Natural killer cell treated with Interleukin-12 subunit alpha and Interleukin-12 subunit beta and Interleukin-15 and Interleukin-18, amount 100 ng/mL, for 72 hours (primary cell): ENCODE results near the gene TRAFD1. TPM values are rescaled to one million over a fixed set of nuclear protein-coding genes. Genes with fewer than 3 reads are reported as not detected.

ENCODE experiments used
- ATAC-seq, 2 donors: fragments of 150-1000 bp; cut with Tn5 transposase in 1 of 2; sonication (Bioruptor Pico), chemical (Tn5 transposase) in 1 of 2; 2 replicates each; pipeline ENCODE4 v1.10.0; 2021
- DNase-seq: peaks from one replicate; pipeline ENCODE4 v3.0.0; 2022; ENCODE audit warnings: low spot score
- H3K27ac Mint-ChIP-seq, 2 donors: 1 replicate in 1 of 2; 2 replicates in 1 of 2; pipeline ENCODE4 v1.8.0; 2022; ENCODE audit warnings: mixed read lengths in 2 of 2, mild to moderate bottlenecking in 1 of 2, moderate library complexity in 1 of 2
- H3K27me3 Mint-ChIP-seq, 2 donors: 1 replicate in 1 of 2; 2 replicates in 1 of 2; pipeline ENCODE4 v1.8.0; 2022; ENCODE audit warnings: mixed read lengths in 2 of 2
- H3K36me3 Mint-ChIP-seq: one replicate; pipeline ENCODE4 v1.8.0; 2022; ENCODE audit warnings: mixed read lengths
- H3K4me1 Mint-ChIP-seq, 2 donors: 1 replicate in 1 of 2; 2 replicates in 1 of 2; pipeline ENCODE4 v1.8.0; 2022; ENCODE audit warnings: low read depth in 2 of 2, mixed read lengths in 2 of 2, mild to moderate bottlenecking in 1 of 2
- H3K4me3 Mint-ChIP-seq: one replicate; pipeline ENCODE4 v1.8.0; 2022; ENCODE audit warnings: mixed read lengths
- H3K9me3 Mint-ChIP-seq: 2 replicates; pipeline ENCODE4 v1.8.0; 2022; ENCODE audit warnings: mixed read lengths
- total RNA-seq, 2 donors: library from RNA; stranded (reverse); gene quantifications; one replicate each; pipeline ENCODE4 v1.2.3, GENCODE V29; 2022

TRAFD1 gene
- total RNA-seq, 2 donors from 2014 or later: 50.9 to 81.4 TPM

DNA sequence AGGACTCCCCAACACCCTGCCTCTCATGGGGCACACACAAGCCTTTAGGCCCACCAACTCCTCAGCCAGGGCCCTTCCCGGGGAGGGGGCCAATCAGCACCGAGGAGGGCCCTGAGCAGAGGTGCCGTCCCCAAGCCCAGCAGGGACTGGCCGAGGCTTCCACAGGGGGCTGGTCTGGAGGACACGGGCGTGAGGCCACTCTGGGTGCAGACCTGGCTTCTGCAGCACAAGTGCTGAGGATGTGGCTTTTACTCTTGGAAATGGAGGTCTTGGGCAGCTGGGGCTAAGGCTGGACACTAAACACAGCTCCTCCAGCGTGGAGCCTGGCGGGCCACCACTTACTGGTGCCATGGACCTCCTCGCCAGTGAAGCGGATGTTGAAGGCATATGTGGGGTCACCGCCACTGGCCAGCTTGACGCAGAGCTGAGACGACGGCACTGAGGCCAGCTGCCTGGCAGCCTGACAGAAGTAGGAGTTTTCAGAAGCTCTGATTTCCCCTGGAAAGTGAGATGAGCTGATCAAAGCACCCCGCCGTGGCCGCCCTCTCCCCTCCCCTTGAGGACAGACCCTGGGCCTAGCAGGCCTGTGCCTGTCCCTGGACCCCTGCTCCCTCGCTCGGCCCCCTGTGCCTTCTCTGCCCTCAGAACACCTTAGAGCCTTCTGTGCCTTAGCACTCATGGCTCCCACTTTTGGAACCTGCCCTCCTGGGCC, 44.0 kb downstream of the TRAFD1 start:
- Mint-ChIP-seq H3K27ac (no peak overlapping the region), H3K27me3 (no peaks in the 10 kb centered on the region), H3K9me3 (no peaks in the 10 kb centered on the region), H3K4me3 (no peak overlapping the region), H3K36me3 (no peaks in the 10 kb centered on the region), H3K4me1 (no peaks in the 10 kb centered on the region)
- DNase-seq (no peak), ATAC-seq (no peak)

DNA sequence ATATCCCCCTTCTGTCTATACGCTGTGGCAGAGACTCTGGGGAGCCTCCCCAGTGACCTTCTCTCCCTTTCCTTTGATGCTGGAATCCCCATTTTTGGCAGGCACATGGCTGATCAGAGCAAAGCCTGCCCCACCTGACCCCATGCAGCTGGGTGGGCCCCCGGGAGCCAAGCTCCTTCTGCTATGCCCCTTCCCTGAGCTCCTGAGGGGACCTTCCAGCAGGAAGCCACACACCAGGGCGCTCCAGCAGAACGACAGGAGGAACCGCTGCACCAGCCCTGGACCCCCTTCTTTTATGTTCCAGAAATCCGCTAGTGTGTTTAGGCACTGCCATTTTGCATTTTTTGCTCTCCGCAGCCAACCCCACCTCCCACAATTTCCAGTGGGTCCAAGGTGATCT, 44.6 kb downstream of the TRAFD1 start:
- H3K27ac Mint-ChIP-seq: peak overlapping the region in 1 of 2 donors; percentile 54
- H3K27me3 Mint-ChIP-seq: no peaks in the 10 kb centered on the region
- no peaks in the 10 kb centered on the region for H3K9me3 Mint-ChIP-seq
- no peaks in the 10 kb centered on the region for H3K4me1 Mint-ChIP-seq
- no peak for ATAC-seq
- H3K4me3 Mint-ChIP-seq: no peak overlapping the region
- no peak for DNase-seq
- no peaks in the 10 kb centered on the region for H3K36me3 Mint-ChIP-seq

DNA sequence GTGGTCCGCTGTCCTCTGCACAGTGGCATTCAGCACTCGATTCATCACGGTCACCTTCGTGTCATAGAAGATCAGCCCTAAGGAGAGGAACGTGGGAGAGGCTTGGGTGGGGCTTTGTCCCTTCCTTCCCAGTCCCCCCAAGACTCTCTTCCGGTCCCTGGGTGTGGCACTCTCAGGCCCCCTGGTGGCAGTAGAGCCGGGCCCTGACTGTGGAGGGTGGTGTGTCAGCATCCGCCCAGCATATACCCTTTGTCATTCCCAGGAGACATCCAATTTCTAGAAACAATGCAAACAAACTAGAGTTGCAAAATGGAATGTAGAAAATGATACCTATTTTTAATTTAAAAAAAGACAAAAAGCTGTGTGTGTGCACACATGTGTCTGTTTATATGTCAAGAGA, 45.0 kb downstream of the TRAFD1 start:
- Mint-ChIP-seq H3K36me3 (no peaks in the 10 kb centered on the region), H3K4me3 (no peak overlapping the region), H3K9me3 (no peaks in the 10 kb centered on the region), H3K27me3 (no peaks in the 10 kb centered on the region), H3K4me1 (no peaks in the 10 kb centered on the region), H3K27ac (peak overlapping the region in 1 of 2 donors; percentile 54)
- peak in 1 of 2 donors; percentile 33 for ATAC-seq
- DNase-seq: no peak

DNA sequence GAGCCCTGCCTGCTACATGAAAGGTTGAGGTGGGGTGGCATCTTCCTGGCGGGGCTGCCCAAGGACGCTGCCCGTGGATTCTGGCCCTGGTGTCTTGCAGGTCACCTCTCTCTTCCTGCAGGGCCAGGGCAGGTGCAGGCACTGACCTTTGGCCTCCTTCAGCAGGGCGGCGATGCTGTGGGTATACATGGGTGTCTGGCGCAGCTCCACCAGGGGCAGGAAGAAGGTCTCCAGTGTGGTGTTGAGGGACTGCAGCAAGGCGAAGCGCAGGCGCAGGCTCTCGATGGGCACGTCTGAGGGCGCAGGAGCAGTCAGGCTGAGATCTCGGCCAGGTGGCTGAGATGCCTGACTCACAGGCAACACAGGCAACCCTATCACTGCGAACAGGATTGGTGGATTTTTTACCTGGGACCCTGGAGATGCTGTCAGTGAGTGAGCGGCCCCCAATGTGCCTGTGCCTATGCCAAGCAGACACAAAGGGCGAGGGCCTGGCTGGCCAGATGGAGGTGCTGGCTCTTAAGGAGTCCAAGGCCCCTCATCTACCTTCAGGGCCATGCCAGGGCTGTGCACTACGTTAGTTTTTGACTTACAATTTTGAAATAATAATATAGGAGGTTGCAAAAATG, 45.7 kb downstream of the TRAFD1 start:
- no peaks in the 10 kb centered on the region for H3K9me3 Mint-ChIP-seq
- H3K4me1 Mint-ChIP-seq: no peaks in the 10 kb centered on the region
- no peaks in the 10 kb centered on the region for H3K27me3 Mint-ChIP-seq
- no peak for ATAC-seq
- H3K4me3 Mint-ChIP-seq: no peak overlapping the region
- no peaks in the 10 kb centered on the region for H3K36me3 Mint-ChIP-seq
- no peak overlapping the region for H3K27ac Mint-ChIP-seq
- DNase-seq: no peak

DNA sequence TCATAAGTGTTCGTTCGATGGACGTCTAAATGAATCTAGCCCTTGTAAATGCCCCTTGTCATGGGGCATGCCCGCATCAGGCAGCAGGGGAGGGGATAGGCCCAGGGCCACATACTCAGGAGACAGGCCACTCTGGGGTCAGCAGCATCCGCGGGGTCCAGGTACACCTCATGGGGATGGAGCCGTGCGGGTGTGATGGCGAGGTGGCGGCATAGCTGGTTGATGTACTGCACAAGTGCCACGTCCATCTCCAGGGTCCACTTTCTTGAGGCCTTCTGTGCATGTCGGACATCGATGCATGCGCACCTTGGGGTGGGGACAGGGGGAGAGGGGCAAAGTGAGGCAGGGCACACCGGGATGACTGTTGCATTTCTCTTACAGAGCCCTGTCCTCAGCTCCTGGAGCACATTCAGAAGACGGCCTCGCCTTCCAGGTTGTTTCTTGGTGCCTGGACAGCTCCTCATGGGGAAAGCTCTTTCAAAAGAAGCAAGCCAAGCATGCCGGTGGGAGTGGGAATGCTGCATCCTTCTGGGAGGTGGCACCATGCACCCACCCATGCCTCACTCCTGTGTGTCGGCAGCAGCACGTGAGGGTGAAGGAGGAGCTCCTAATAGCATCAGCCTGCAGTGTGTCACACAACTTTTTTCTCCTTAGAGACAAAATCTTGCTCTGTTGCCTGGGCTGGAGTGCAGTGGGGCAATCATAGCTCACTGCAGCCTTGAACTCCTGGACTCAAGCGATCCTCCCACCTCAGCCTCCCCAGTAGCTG, 47.4 kb downstream of the TRAFD1 start:
- Mint-ChIP-seq H3K36me3 (no peaks in the 10 kb centered on the region), H3K27ac (no peak overlapping the region), H3K4me3 (no peak overlapping the region), H3K27me3 (no peaks in the 10 kb centered on the region), H3K4me1 (no peaks in the 10 kb centered on the region), H3K9me3 (no peaks in the 10 kb centered on the region)
- ATAC-seq: no peak
- DNase-seq: no peak

DNA sequence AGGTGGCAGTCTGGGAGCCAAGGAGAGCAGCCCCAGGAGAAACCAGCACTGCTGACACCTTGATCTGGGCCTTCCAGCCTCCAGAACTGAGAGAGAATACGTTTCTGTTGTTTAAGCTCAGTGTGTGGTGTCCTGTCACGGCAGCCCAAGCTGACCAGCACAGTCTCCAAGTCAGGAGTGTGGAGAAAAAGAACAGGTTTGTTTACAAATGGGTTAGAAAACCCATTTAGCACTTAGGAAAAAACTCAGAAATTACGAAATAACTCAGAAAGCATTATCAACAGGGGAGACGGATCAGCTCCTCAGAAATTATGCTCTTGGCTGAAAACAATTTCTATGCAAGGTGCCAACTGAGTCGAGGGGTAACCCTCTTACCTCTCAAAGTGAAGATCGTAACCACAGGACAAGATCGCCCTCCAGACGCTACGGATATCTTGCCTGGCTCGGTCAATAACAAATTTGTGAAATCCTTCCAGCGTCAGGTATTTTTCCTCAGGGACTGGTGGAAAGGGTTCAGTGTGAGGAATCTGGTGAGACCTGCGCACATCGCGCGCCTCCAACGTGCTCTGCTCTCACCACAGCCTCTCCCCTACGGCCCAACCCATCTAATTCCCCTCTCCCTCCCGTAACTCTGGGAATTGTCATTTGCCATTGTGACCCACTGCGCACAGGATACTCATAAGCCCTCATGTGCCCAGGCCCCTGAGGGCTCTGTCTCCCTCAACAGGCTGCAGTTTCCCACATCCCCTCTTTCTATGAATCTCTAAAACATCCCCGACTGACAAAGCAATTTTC, 50.2 kb downstream of the TRAFD1 start:
- H3K9me3 Mint-ChIP-seq: no peaks in the 10 kb centered on the region

DNA sequence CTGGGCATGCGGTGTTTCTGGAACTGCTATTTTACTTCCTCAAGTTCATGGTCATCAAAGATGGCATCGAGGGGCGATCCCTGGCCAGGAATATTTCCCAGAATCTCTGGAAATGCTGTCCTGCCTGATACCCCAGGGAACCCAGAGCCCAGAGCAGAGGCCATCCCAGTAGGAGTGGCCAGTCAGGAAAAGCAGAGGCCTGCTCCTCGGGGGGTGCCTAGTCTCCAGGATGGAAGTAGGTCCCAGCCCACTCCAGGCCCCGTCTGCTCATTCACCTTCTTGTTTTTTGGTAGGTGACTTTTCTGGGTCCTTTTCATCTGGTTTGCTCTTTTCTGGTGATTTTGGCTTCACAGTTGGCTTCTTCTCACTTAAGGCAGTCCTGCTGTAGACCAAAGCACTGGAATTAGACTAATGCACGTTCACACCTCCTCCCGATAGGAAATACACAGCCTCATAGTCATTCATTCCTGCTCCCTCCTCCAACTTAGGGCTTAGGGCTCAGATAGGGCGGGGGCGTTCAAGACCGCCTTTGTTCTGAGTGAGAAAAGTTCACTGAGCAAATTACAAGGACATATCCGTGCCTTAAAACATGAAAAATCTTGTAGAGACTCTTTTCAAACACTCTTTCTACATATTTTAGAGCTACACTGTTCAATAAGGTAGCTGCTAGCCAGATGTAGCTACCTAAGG, 51.1 kb downstream of the TRAFD1 start:
- Mint-ChIP-seq H3K27me3 (no peaks in the 10 kb centered on the region), H3K27ac (no peak overlapping the region), H3K4me1 (no peaks in the 10 kb centered on the region), H3K4me3 (no peak overlapping the region), H3K9me3 (no peaks in the 10 kb centered on the region), H3K36me3 (no peaks in the 10 kb centered on the region)
- DNase-seq (no peak), ATAC-seq (no peak)

More for the DNA sequence above, 50.2 kb downstream of the TRAFD1 start:
- Mint-ChIP-seq H3K27ac (peak overlapping the region in 1 of 2 donors; percentile 40), H3K4me3 (no peak overlapping the region), H3K36me3 (no peaks in the 10 kb centered on the region), H3K4me1 (no peaks in the 10 kb centered on the region), H3K27me3 (no peaks in the 10 kb centered on the region)
- DNase-seq: no peak
- ATAC-seq: no peak

DNA sequence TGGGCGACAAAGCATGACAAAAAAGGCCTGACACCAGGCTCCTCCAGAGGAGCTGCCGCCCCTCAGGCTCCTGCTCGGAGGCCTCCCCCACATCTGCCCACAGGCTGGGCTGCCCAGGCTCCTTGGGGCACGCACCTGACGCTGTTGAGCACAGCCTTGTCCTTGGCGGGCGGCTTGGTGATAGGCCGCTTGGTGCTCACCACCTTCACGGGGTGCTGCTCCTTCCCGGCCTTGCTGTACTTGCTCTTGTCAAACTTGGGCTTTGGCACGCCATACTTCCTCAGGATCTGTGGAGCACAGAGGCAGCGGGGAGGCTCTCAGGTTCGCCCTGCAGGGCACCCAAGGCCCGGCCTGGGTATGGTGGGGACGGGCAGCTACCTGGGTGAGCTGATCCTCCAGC, 53.4 kb downstream of the TRAFD1 start:
- no peak overlapping the region for H3K4me3 Mint-ChIP-seq
- no peaks in the 10 kb centered on the region for H3K27me3 Mint-ChIP-seq
- H3K9me3 Mint-ChIP-seq: no peaks in the 10 kb centered on the region
- DNase-seq: no peak
- H3K27ac Mint-ChIP-seq: no peak overlapping the region
- ATAC-seq: no peak
- H3K36me3 Mint-ChIP-seq: no peaks in the 10 kb centered on the region
- peaks cover 4 to 8% of the 10 kb centered on the region in 2 donors for H3K4me1 Mint-ChIP-seq

DNA sequence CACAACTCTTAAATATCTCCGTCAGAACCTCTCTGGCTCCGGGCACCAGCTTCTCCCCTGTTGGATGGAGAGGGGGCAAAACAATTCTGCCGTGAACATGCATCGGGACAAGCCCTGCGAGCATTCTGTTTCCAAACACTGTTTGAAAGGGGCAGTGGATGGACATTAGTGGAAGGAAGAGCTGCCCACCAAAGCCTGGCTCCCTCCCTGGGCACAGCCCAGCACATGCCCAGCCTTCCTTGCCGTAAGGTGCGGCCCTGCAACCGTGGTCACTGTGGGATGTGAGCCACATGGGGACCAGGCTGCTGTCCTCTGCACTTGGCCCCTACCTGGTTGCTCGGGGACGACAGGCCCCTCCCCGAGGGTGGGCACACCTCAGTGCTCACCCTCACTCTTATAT, 54.0 kb downstream of the TRAFD1 start:
- no peak overlapping the region for H3K4me3 Mint-ChIP-seq
- H3K36me3 Mint-ChIP-seq: no peaks in the 10 kb centered on the region
- H3K4me1 Mint-ChIP-seq: peaks cover 4 to 8% of the 10 kb centered on the region in 2 donors
- no peaks in the 10 kb centered on the region for H3K9me3 Mint-ChIP-seq
- ATAC-seq (no peak), DNase-seq (no peak)
- no peaks in the 10 kb centered on the region for H3K27me3 Mint-ChIP-seq
- no peak overlapping the region for H3K27ac Mint-ChIP-seq

DNA sequence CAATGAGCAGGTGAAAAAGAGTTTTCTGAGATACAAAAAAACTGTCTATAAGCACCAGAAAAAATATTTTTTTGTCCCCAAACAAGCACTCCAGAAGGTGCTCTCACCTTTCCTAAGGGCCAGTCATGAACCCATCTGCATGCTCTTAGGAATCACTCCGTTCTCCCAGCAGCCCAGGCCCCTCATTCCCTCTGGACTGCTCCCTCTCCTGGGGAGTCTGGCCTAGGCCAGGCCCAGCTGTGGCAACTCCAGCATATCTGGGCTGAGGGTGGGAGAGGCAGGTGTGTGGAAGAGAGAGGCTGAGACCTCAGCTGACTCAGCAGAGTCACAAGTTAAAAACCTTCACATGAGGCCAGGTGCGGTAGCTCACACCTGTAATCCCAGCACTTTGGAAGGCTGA, 54.6 kb downstream of the TRAFD1 start:
- H3K36me3 Mint-ChIP-seq: no peaks in the 10 kb centered on the region
- no peak for DNase-seq
- peaks cover 4 to 8% of the 10 kb centered on the region in 2 donors for H3K4me1 Mint-ChIP-seq
- no peak overlapping the region for H3K27ac Mint-ChIP-seq
- H3K4me3 Mint-ChIP-seq: no peak overlapping the region
- H3K9me3 Mint-ChIP-seq: no peaks in the 10 kb centered on the region
- ATAC-seq: no peak
- no peaks in the 10 kb centered on the region for H3K27me3 Mint-ChIP-seq

DNA sequence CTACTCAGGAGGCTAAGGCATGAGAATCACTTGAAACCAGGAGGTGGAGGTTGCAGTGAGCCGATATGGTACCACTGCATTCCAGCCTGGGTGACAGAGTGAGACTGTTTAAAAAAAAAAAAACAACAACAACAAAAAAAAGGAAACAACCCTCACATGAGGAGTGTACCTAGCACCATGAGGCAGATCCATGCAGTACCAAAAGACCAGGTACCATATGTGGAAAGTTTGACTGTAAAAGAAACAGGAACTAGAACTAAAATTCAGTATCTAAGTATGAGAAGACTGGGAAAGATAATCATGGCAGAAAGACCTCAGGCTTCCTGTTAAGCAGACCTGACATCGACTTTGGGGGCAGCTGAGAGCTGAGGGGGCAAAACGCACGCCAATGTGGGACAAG, 55.1 kb downstream of the TRAFD1 start:
- Mint-ChIP-seq H3K4me1 (peaks cover 4 to 8% of the 10 kb centered on the region in 2 donors), H3K27me3 (no peaks in the 10 kb centered on the region), H3K36me3 (no peaks in the 10 kb centered on the region), H3K4me3 (no peak overlapping the region), H3K27ac (no peak overlapping the region), H3K9me3 (no peaks in the 10 kb centered on the region)
- DNase-seq (no peak), ATAC-seq (no peak)

DNA sequence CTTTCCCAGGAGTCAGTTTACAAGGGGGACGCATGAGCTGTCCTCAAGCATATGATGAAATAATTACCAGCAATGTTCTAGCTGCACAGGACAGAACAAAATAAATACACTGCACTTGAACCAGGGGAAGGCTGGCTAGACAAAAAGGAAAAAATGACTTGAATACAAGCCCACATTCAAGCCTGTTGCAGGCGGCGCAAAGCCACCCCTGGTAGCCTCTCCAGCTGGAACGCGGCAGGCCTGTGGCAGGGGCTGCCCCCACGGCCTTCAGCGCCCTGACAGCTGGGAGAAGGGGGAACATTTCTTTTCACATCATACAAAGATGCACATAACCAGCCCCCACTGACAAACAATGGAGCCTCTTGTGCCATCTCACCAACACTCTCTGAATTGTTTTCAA, 57.1 kb downstream of the TRAFD1 start:
- no peak for ATAC-seq
- H3K27ac Mint-ChIP-seq: no peak overlapping the region
- H3K4me1 Mint-ChIP-seq: peaks cover 4 to 8% of the 10 kb centered on the region in 2 donors
- no peaks in the 10 kb centered on the region for H3K9me3 Mint-ChIP-seq
- no peak overlapping the region for H3K4me3 Mint-ChIP-seq
- DNase-seq: no peak
- no peaks in the 10 kb centered on the region for H3K27me3 Mint-ChIP-seq
- H3K36me3 Mint-ChIP-seq: no peaks in the 10 kb centered on the region
